ENCODE results near the gene TROAP.

Gene TROAP

GRCh38 chr12:49362077-49362476 is 39.0 kb downstream of the TROAP start:
- no peak for DNase-seq (ENCODE audit: low spot score)
- TF ChIP-seq, protein P1, sequence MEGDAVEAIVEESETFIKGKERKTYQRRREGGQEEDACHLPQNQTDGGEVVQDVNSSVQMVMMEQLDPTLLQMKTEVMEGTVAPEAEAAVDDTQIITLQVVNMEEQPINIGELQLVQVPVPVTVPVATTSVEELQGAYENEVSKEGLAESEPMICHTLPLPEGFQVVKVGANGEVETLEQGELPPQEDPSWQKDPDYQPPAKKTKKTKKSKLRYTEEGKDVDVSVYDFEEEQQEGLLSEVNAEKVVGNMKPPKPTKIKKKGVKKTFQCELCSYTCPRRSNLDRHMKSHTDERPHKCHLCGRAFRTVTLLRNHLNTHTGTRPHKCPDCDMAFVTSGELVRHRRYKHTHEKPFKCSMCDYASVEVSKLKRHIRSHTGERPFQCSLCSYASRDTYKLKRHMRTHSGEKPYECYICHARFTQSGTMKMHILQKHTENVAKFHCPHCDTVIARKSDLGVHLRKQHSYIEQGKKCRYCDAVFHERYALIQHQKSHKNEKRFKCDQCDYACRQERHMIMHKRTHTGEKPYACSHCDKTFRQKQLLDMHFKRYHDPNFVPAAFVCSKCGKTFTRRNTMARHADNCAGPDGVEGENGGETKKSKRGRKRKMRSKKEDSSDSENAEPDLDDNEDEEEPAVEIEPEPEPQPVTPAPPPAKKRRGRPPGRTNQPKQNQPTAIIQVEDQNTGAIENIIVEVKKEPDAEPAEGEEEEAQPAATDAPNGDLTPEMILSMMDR (conservative IDR thresholded peaks at IDR 0.05; ENCODE audit: low read depth), result no peak
- ChIA-PET CTCF (interaction anchor here (0.9 to 1.3 kb wide), 2 partner anchors 14 to 15 kb away, joined by 3 to 4 read pairs; no protein-coding TSS in a partner anchor), POLR2A (ENCODE audit: low non-redundant PET) (no interaction called here)
- no peak overlapping the region for H3K27ac ChIP-seq

GRCh38 chr12:49364989-49365388 is 41.9 kb downstream of the TROAP start:
- DNase-seq (ENCODE audit: low spot score), result peak; percentile 85
- TF ChIP-seq, protein P1 (conservative IDR thresholded peaks at IDR 0.05; ENCODE audit: low read depth), result no peak
- POLR2A ChIA-PET (ENCODE audit: low non-redundant PET), result no interaction called here
- CTCF ChIA-PET, result interaction anchor here (1.7 kb wide), 1 partner anchor 150 kb away, joined by 6 read pairs; no protein-coding TSS in a partner anchor
- H3K27ac ChIP-seq, result peak overlapping the region; percentile 62

GRCh38 chr12:49365542-49365941 is 42.5 kb downstream of the TROAP start:
- DNase-seq (ENCODE audit: low spot score), result no peak
- POLR2A ChIA-PET (ENCODE audit: low non-redundant PET), result no interaction called here
- H3K27ac ChIP-seq, result peak overlapping the region; percentile 98
- CTCF ChIA-PET, result interaction anchor here (0.6 to 1.7 kb wide), 2 partner anchors 7 to 149 kb away, joined by 3 to 6 read pairs; no protein-coding TSS in a partner anchor
- TF ChIP-seq, protein P1 (conservative IDR thresholded peaks at IDR 0.05; ENCODE audit: low read depth), result no peak

DNA sequence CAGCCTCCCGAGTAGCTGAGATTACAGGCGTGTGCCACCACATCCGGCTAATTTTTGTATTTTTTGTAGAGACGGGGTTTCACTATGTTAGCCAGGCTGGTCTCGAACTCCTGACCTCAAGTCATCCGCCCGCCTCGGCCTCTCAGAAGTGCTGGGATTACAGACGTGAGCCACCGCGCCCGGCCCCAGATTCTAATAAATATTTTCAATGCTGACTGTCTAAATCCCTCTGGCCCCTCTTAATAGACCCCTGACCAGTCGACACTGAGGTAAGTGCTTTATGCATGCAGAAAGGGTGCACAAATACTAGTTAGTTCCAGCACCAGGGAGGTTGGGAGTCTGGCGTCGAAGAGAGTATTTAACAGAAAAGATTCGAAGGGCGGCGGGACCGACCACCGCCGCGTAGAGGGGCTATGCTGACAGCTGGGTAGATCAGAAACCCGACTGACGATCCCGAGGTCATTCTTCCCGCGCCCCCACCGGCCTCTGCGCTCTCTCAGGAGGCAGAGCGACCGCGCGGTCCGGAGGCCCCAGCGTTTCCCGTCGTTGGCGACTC is 43.1 kb downstream of the TROAP start:
- CTCF ChIA-PET, result interaction anchor here (0.6 to 1.7 kb wide), 5 partner anchors 8 to 148 kb away, joined by 3 to 6 read pairs (median 4); no protein-coding TSS in a partner anchor
- no peak for DNase-seq (ENCODE audit: low spot score)

DNA sequence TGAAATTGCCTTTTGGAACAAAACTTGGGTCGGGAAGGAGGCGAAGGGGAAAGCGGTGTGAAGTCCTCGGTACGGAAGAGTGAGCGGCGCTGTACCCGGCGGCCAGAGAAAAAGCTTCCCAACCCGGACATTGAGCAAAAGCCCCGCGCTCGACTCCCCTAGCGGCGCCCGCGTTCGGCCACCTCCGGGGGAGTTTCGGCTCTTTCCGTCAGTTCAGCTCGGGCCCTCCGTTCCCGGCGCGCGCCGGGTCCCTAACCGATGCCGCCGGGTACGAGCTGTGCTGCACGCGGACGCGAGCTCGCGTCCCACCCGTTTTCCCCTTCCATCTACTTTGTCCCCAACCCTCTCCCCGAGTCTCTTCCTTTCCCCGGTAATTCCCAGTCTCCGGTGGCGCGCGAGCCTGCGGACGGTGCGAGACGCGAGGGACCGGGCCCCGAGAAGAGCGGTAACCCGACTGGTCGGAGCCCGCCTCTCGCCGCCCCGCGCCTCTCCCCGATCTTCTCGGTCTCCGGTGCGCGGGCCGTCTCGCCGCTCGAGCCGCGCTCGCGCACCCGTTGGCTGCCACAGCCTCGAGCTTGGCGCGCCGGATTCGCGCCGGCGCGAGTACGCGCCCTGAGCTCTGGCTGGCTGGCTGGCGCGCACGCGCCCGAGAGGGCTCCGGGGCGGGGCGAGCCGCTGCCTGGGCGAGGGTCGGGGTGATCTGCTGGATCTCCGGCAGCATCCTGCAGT is 43.8 kb downstream of the TROAP start:
- ChIA-PET POLR2A (ENCODE audit: low non-redundant PET) (interaction anchor here (0.6 to 1.1 kb wide), 11 partner anchors 8 to 1155 kb away, joined by 3 to 9 read pairs (median 3); no protein-coding TSS in a partner anchor), CTCF (interaction anchor here (0.7 to 1.6 kb wide), 4 partner anchors 8 to 147 kb away, joined by 3 to 6 read pairs (median 5); no protein-coding TSS in a partner anchor)
- TF ChIP-seq, protein P1 (conservative IDR thresholded peaks at IDR 0.05; ENCODE audit: low read depth), result peak; percentile 12; the same call in 1 of the 2 replicates
- peak; percentile 94 for DNase-seq (ENCODE audit: low spot score)
- H3K27ac ChIP-seq, result peak overlapping the region; percentile 98

More for the DNA sequence above, 43.1 kb downstream of the TROAP start:
- H3K27ac ChIP-seq, result peak overlapping the region; percentile 98
- TF ChIP-seq, protein P1 (conservative IDR thresholded peaks at IDR 0.05; ENCODE audit: low read depth), result no peak
- POLR2A ChIA-PET (ENCODE audit: low non-redundant PET), result interaction anchor here (0.6 to 0.8 kb wide), 2 partner anchors 135 to 224 kb away, joined by 3 to 8 read pairs; no protein-coding TSS in a partner anchor
